Neutrophil (primary cell): ENCODE results near the gene FTCD.

Source experiments
- H3K27ac ChIP-seq: fragments of 200-600 bp; sonication (generic); 2 replicates; pipeline ENCODE4 v1.5.1; 2016; ENCODE audit warnings: mild to moderate bottlenecking, moderate library complexity
- H3K27me3 ChIP-seq: fragments of 200-600 bp; sonication (generic); 2 replicates; pipeline ENCODE4 v1.6.0; 2016; ENCODE audit warnings: mild to moderate bottlenecking
- H3K36me3 ChIP-seq: fragments of 200-600 bp; sonication (generic); 2 replicates; pipeline ENCODE4 v1.5.1; 2017
- H3K4me1 ChIP-seq, 2 experiments: fragments of 200-600 bp in 1 of 2; sonication (generic) in 1 of 2; 1 replicate in 1 of 2; 2 replicates in 1 of 2; pipeline versions ENCODE4 v1.5.1 to v1.6.1; 2013 to 2016; ENCODE audit warnings: low read depth in 1 of 2, low read length in 1 of 2, mild to moderate bottlenecking in 1 of 2, moderate library complexity in 1 of 2; ENCODE audit not compliant: control insufficient read depth in 1 of 2, insufficient read depth in 1 of 2
- H3K4me3 ChIP-seq, 2 experiments: fragments of 200-600 bp in 1 of 2; sonication (generic) in 1 of 2; 1 replicate in 1 of 2; 2 replicates in 1 of 2; pipeline ENCODE4 v1.5.1; 2013 to 2016; ENCODE audit warnings: low read depth in 1 of 2, low read length in 1 of 2, mild to moderate bottlenecking in 1 of 2, moderate library complexity in 1 of 2
- H3K9me3 ChIP-seq: fragments of 200-600 bp; sonication (generic); 2 replicates; pipeline ENCODE4 v1.5.1; 2016
- CTCF ChIP-seq: fragments of 200-600 bp; sonication (generic); IDR thresholded peaks from 2 replicates; pipeline ENCODE4 v1.5.1; 2016; ENCODE audit warnings: antibody characterized with exemption

Gene FTCD

GRCh38 chr21:46091118-46091517 lies 64.3 kb downstream of the FTCD start:
- Histone ChIP-seq H3K27me3 (peaks cover 14% of the 10 kb centered on the region), H3K4me3 (no peak overlapping the region), H3K36me3 (no peaks in the 10 kb centered on the region), H3K27ac (no peak overlapping the region), H3K4me1 (no peaks in the 10 kb centered on the region), H3K9me3 (no peaks in the 10 kb centered on the region)
- TF ChIP-seq CTCF = no peak

GRCh38 chr21:46089285-46089684 lies 66.1 kb downstream of the FTCD start:
- Histone ChIP-seq H3K4me1 (no peaks in the 10 kb centered on the region), H3K36me3 (no peaks in the 10 kb centered on the region), H3K27me3 (no peaks in the 10 kb centered on the region), H3K9me3 (no peaks in the 10 kb centered on the region), H3K27ac (no peak overlapping the region), H3K4me3 (no peak overlapping the region)
- no peak for TF ChIP-seq CTCF

DNA sequence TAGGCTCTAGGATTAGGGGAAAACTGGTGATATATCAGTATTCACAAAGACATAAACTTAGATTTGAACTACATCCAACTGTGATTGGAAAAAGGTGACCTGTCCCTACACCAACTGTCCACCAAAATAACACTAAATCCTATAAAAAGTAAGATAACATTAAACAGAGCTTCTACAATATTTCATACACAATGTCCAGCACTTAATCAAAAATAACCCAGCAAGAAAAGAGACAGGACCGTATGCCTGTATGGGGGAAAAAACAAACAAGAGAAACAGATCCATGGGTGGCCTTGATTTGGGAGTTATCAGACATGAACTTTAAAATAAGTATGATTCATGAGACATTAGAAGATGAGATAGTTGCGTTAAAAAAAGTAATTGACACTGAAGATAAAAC lies 67.2 kb downstream of the FTCD start:
- TF ChIP-seq CTCF = no peak
- H3K36me3 ChIP-seq = no peaks in the 10 kb centered on the region
- H3K9me3 ChIP-seq = no peaks in the 10 kb centered on the region
- H3K27ac ChIP-seq = no peak overlapping the region
- no peak overlapping the region for H3K4me3 ChIP-seq
- H3K4me1 ChIP-seq = no peaks in the 10 kb centered on the region
- H3K27me3 ChIP-seq = no peaks in the 10 kb centered on the region

DNA sequence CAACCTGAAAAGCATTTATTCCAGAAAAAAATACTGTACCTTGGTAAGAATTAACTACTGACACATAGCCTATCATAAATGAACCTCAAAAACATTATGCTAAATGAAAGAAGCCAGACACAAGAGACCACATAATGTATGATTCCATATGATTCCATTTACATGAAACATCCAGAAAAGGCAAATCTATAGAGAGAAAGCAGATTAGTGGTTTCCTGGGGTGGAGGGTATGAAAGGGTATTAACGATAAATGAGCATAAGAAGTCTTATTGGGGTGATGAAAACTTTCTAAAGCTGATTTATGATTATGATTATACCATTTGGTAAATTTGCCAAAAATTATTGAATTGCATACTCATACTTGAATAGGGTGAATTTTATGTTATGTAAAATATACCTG lies 67.7 kb downstream of the FTCD start:
- Histone ChIP-seq H3K27ac (no peak overlapping the region), H3K27me3 (no peaks in the 10 kb centered on the region), H3K4me3 (no peak overlapping the region), H3K4me1 (no peaks in the 10 kb centered on the region), H3K36me3 (no peaks in the 10 kb centered on the region), H3K9me3 (no peaks in the 10 kb centered on the region)
- no peak for TF ChIP-seq CTCF
